ENCODE measurements around the gene TBCK. TPM values are rescaled to one million over a fixed set of nuclear protein-coding genes. Genes with fewer than 3 reads are reported as not detected.

Gene TBCK
- total and polyA plus RNA-seq, 2 of the 13 experiments (the other 11 are each of a cell fraction or from before 2014, with no cell fraction given): 51.0 to 62.4 TPM

GRCh38 chr4:105998171-105999063 is 317.6 kb downstream of the TBCK start (continued):
- TF ChIP-seq ZBTB14 (CRISPR knock-in tag; IDR thresholded peaks at IDR 0.05) (no peak), MTF2 (CRISPR knock-in tag; IDR thresholded peaks at IDR 0.05; ENCODE audit: borderline replicate concordance) (no peak), HDAC2 (CRISPR knock-in tag; IDR thresholded peaks at IDR 0.05) (peak; percentile 63; the same call in 1 of the 2 replicates)

- Histone ChIP-seq H3K4me2 (ENCODE audit: low read depth, low read length) (no peak overlapping the region), H4K20me1 (ENCODE audit: insufficient read depth, low read length) (no peaks in the 10 kb centered on the region), H3K9me3 (ENCODE audit: low read length) (no peaks in the 10 kb centered on the region), H3K36me3 (replicated peaks in 1 of 2; ENCODE audit: control insufficient read depth in 1 of 2, insufficient read depth in 2 of 2, low read length in 2 of 2) (no peaks in the 10 kb centered on the region), H3K4me3 (replicated peaks in 1 of 3; ENCODE audit: insufficient read depth in 1 of 3, low read depth in 2 of 3, low read length in 3 of 3) (no peak overlapping the region), H3K27me3 (ENCODE audit: control insufficient read depth in 1 of 2, insufficient read depth in 2 of 2, low read length in 2 of 2) (no peaks in the 10 kb centered on the region), H3K9ac (ENCODE audit: insufficient read depth, low read depth, low read length) (no peak overlapping the region), H3K4me1 (ENCODE audit: insufficient read depth, low read length) (peaks cover 40% of the 10 kb centered on the region), H3K27ac (ENCODE audit: extremely low read length, insufficient read depth, low read length) (no peak overlapping the region), H3K79me2 (ENCODE audit: insufficient read depth, low read length) (no peaks in the 10 kb centered on the region), H2AFZ (ENCODE audit: low read length) (no peak overlapping the region)
- no peak for TF ChIP-seq LCORL (IDR thresholded peaks at IDR 0.05)
- TF ChIP-seq LCORL (CRISPR knock-in tag; IDR thresholded peaks at IDR 0.05): no peak
- TF ChIP-seq JUNB (CRISPR knock-in tag; IDR thresholded peaks at IDR 0.05; ENCODE audit: borderline replicate concordance): no peak
- TF ChIP-seq ZNF274 (CRISPR knock-in tag; IDR thresholded peaks at IDR 0.05): no peak
- no peak for TF ChIP-seq ZBTB38 (CRISPR knock-in tag; IDR thresholded peaks at IDR 0.05)
- TF ChIP-seq SETDB1 (CRISPR knock-in tag; IDR thresholded peaks at IDR 0.05; ENCODE audit: borderline replicate concordance): no peak
- TF ChIP-seq ZMAT5 (CRISPR knock-in tag; IDR thresholded peaks at IDR 0.05; ENCODE audit: borderline replicate concordance, low read depth): no peak
- no peak for TF ChIP-seq FOSL1 (CRISPR knock-in tag; IDR thresholded peaks at IDR 0.05; ENCODE audit: borderline replicate concordance)
- no peak for TF ChIP-seq MXI1 (IDR thresholded peaks at IDR 0.05; ENCODE audit: borderline replicate concordance, low read depth, low read length)
- no peak for TF ChIP-seq U2AF2 (IDR thresholded peaks at IDR 0.05; ENCODE audit: low read depth, low read length)
- intact Hi-C loops (cut with micrococcal nuclease; ENCODE audit: unreplicated experiment) (no loop called here), in situ Hi-C loops (cut with HindIII; ENCODE audit: extremely low pct_ligation_motif_present, low pct_unique_long_range_greater_than_20kb) (no loop called here)
- no peak for ATAC-seq
- WGBS (ENCODE audit: low lambda C conversion rate): 98% methylated on average over 7 of the region's 7 CpGs
- DNase-seq (ENCODE audit: low spot score): no peak
- FAIRE-seq: no peak
- POLR2A ChIA-PET: no interaction called here
- no TSS peak for BruUV-seq (replicated peaks)
- CTCF ChIA-PET (ENCODE audit: low intra/inter-chr PET ratio, low total read pairs): no interaction called here
Measured at GRCh38 chr4:105996845-105997244, 319.2 kb downstream of the TBCK start.
